A673 (cell line): ENCODE measurements around the gene PCK1.

Experiments used
- CTCF ChIP-seq: fragments of 300-800, 200-600 bp; sonication (generic); conservative IDR thresholded peaks from 2 replicates; pipeline ENCODE4 v1.5.1; 2017; ENCODE audit warnings: low read depth, mild to moderate bottlenecking, antibody characterized with exemption, low read length, moderate library complexity, mixed read lengths
- EZH2 ChIP-seq: fragments of 200-600 bp; sonication (generic); IDR thresholded peaks from 2 replicates; pipeline ENCODE4 v1.6.1; 2017; ENCODE audit warnings: borderline replicate concordance, low read depth, mild to moderate bottlenecking, mixed read lengths, antibody characterized with exemption, low read length; ENCODE audit not compliant: poor library complexity, severe bottlenecking

- TF ChIP-seq CTCF (no peak), EZH2 (no peak)
Observed at GRCh38 chr20:57567471-57568079, 6.7 kb downstream of the PCK1 start.
